Umbilical cord (tissue), 2 donors: ENCODE data around the gene TK2. TPM values are rescaled to one million over a fixed set of nuclear protein-coding genes. Genes with fewer than 3 reads are reported as not detected.
"Not testable (repeated sequence)": the region's sequence is repeated elsewhere in the genome, so short reads cannot be mapped to it uniquely, and the experiment has no call there.

Experiments used
- DNase-seq: peaks from one replicate; pipeline ENCODE4 v3.0.0-alpha.2; 2015; ENCODE audit warnings: low spot score
- total RNA-seq: library from RNA; depleted of rRNA; stranded (reverse); fragments of >200 nt; gene quantifications from one replicate; pipeline ENCODE4 v1.2.3, GENCODE V29; 2014; ENCODE audit warnings: low replicate concordance; ENCODE audit not compliant: insufficient read depth

The TK2 gene
- total RNA-seq, 1 donor from 2014 or later: 18.8 TPM

GRCh38 chr16:66521252-66521713, 28.6 kb downstream of the TK2 start:
- DNase-seq: no peak

- peak; percentile 38 for DNase-seq
Observed at GRCh38 chr16:66520406-66521170, 29.3 kb downstream of the TK2 start.

GRCh38 chr16:66519482-66520373, 30.2 kb downstream of the TK2 start:
- DNase-seq: no peak

- no peak for DNase-seq
Observed at GRCh38 chr16:66517586-66518263, 32.2 kb downstream of the TK2 start.

- DNase-seq: peak; percentile 98
Observed at GRCh38 chr16:66516808-66517585, 32.9 kb downstream of the TK2 start.

GRCh38 chr16:66516509-66516807, 33.5 kb downstream of the TK2 start:
- no peak for DNase-seq

- peak; percentile 30 for DNase-seq
Observed at GRCh38 chr16:66515596-66516508, 34.1 kb downstream of the TK2 start.

- DNase-seq: not testable (repeated sequence)
Observed at GRCh38 chr16:66514980-66515595, 34.8 kb downstream of the TK2 start.

- not testable (repeated sequence) for DNase-seq
Observed at GRCh38 chr16:66514391-66514790, 35.5 kb downstream of the TK2 start.

- no peak for DNase-seq
Observed at GRCh38 chr16:66513111-66513723, 36.7 kb downstream of the TK2 start.

GRCh38 chr16:66512272-66513110, 37.4 kb downstream of the TK2 start:
- DNase-seq: no peak

- DNase-seq: peak; percentile 66
Observed at GRCh38 chr16:66511602-66512271, 38.2 kb downstream of the TK2 start.

- peak; percentile 40 for DNase-seq
Observed at GRCh38 chr16:66510711-66511601, 39.0 kb downstream of the TK2 start.

GRCh38 chr16:66510298-66510697, 39.6 kb downstream of the TK2 start:
- no peak for DNase-seq

GRCh38 chr16:66509576-66509975, 40.3 kb downstream of the TK2 start:
- DNase-seq: no peak

- DNase-seq: no peak
Observed at GRCh38 chr16:66508914-66509496, 40.9 kb downstream of the TK2 start.
